GM23338 (cell line): ENCODE results near the gene PRR19. TPM values are rescaled to one million over a fixed set of nuclear protein-coding genes. Genes with fewer than 3 reads are reported as not detected.

Experiments used
- ATAC-seq: fragments of 200-7000 bp; cut with Tn5 transposase; 3 replicates; pipeline ENCODE4 v1.9.1; 2020
- DNase-seq: peaks from one replicate; pipeline ENCODE4 v3.0.0-alpha.2; 2015; ENCODE audit warnings: low spot score
- H2AFZ ChIP-seq: fragments of 200-600 bp; sonication (generic); 2 replicates; pipeline ENCODE4 v1.8.0; 2016; ENCODE audit warnings: antibody characterized with exemption, mild to moderate bottlenecking, moderate library complexity
- H3F3A ChIP-seq: fragments of 200-600 bp; sonication (generic); replicated peaks from 2 replicates; pipeline ENCODE4 v1.8.0; 2017; ENCODE audit warnings: antibody characterized with exemption, mixed run types, low read depth
- H3K27ac ChIP-seq: fragments of 200-600 bp; sonication (generic); 2 replicates; pipeline ENCODE4 v1.6.1; 2016; ENCODE audit warnings: low read depth
- H3K27me3 ChIP-seq: fragments of 200-600 bp; sonication (generic); 2 replicates; pipeline ENCODE4 v1.8.0; 2016; ENCODE audit warnings: mild to moderate bottlenecking, mixed run types, moderate library complexity; ENCODE audit not compliant: insufficient read depth
- H3K36me3 ChIP-seq: fragments of 200-600 bp; sonication (generic); 2 replicates; pipeline ENCODE4 v1.8.0; 2016; ENCODE audit warnings: mild to moderate bottlenecking; ENCODE audit not compliant: insufficient read depth
- H3K4me1 ChIP-seq: fragments of 200-600 bp; sonication (generic); 2 replicates; pipeline ENCODE4 v1.8.0; 2016; ENCODE audit warnings: mild to moderate bottlenecking, moderate library complexity; ENCODE audit not compliant: insufficient read depth
- H3K4me2 ChIP-seq: fragments of 200-600 bp; sonication (generic); 2 replicates; pipeline ENCODE4 v1.7.1; 2017; ENCODE audit warnings: mixed run types
- H3K4me3 ChIP-seq: fragments of 200-600 bp; sonication (generic); 2 replicates; pipeline ENCODE4 v1.6.1; 2016; ENCODE audit warnings: mixed run types
- H3K79me2 ChIP-seq: fragments of 200-600 bp; sonication (generic); replicated peaks from 2 replicates; pipeline ENCODE4 v1.8.0; 2017; ENCODE audit warnings: mild to moderate bottlenecking; ENCODE audit not compliant: insufficient read depth
- H3K9me2 ChIP-seq: fragments of 200-600 bp; sonication (generic); 2 replicates; pipeline ENCODE4 v1.8.0; 2017; ENCODE audit not compliant: insufficient read depth
- H4K20me1 ChIP-seq: fragments of 200-600 bp; sonication (generic); replicated peaks from 2 replicates; pipeline ENCODE4 v1.8.0; 2017; ENCODE audit warnings: mild to moderate bottlenecking; ENCODE audit not compliant: insufficient read depth
- H3K27ac Mint-ChIP-seq: 2 replicates; pipeline ENCODE4 v1.8.0; 2020; ENCODE audit warnings: inconsistent platforms, mild to moderate bottlenecking, moderate library complexity, mixed read lengths
- H3K27me3 Mint-ChIP-seq: 3 replicates; pipeline ENCODE4 v1.8.0; 2022; ENCODE audit warnings: low read depth, mild to moderate bottlenecking, moderate library complexity, mixed read lengths, inconsistent platforms; ENCODE audit not compliant: insufficient read depth, poor library complexity
- H3K36me3 Mint-ChIP-seq: 3 replicates; pipeline ENCODE4 v1.8.0; 2021; ENCODE audit warnings: low read depth, mild to moderate bottlenecking, inconsistent platforms, moderate library complexity, mixed read lengths
- H3K4me1 Mint-ChIP-seq: 3 replicates; pipeline ENCODE4 v1.8.0; 2020; ENCODE audit warnings: mild to moderate bottlenecking, inconsistent platforms, mixed read lengths
- H3K4me3 Mint-ChIP-seq: 3 replicates; pipeline ENCODE4 v1.8.0; 2021; ENCODE audit warnings: moderate library complexity, mild to moderate bottlenecking, inconsistent platforms, mixed read lengths
- H3K9me3 Mint-ChIP-seq: 3 replicates; pipeline ENCODE4 v1.8.0; 2020; ENCODE audit warnings: moderate library complexity, mild to moderate bottlenecking, inconsistent platforms, mixed read lengths
- CTCF ChIP-seq, 2 experiments: fragments of 200-600 bp in 1 of 2; sonication (generic) in 1 of 2; conservative IDR thresholded peaks; 2 replicates each; pipeline versions ENCODE4 v1.5.1 to v1.6.1; 2016 to 2017; ENCODE audit warnings: antibody characterized with exemption in 2 of 2, low read depth in 2 of 2, mild to moderate bottlenecking in 2 of 2, moderate library complexity in 1 of 2
- ETS1 ChIP-seq: IDR thresholded peaks from 2 replicates; pipeline ENCODE4 v1.6.1; 2016; ENCODE audit warnings: antibody characterized with exemption
- EZH2phosphoT487 ChIP-seq: fragments of 200-600 bp; sonication (generic); IDR thresholded peaks from one replicate; pipeline ENCODE4 v1.8.1; 2018; ENCODE audit warnings: antibody characterized with exemption; ENCODE audit not compliant: unreplicated experiment
- JUNB ChIP-seq: IDR thresholded peaks from one replicate; pipeline ENCODE4 v1.6.1; 2016; ENCODE audit warnings: antibody characterized with exemption; ENCODE audit not compliant: unreplicated experiment
- NANOG ChIP-seq: IDR thresholded peaks from 2 replicates; pipeline ENCODE4 v1.6.1; 2016; ENCODE audit warnings: antibody characterized with exemption, borderline replicate concordance
- POLR2AphosphoS5 ChIP-seq: IDR thresholded peaks from 2 replicates; pipeline ENCODE4 v1.6.1; 2016; ENCODE audit warnings: antibody characterized with exemption, low read depth
- REST ChIP-seq: IDR thresholded peaks from one replicate; pipeline ENCODE4 v1.6.1; 2018; ENCODE audit warnings: antibody characterized with exemption; ENCODE audit not compliant: unreplicated experiment
- STAT1 ChIP-seq: IDR thresholded peaks from one replicate; pipeline ENCODE4 v1.6.1; 2016; ENCODE audit warnings: antibody characterized with exemption; ENCODE audit not compliant: unreplicated experiment
- ZNF331 ChIP-seq: fragments of 250-450 bp; sonication (Bioruptor Pico); IDR thresholded peaks from 2 replicates; pipeline ENCODE4 v1.5.0; 2020; ENCODE audit warnings: low read depth, mild to moderate bottlenecking, moderate library complexity
- ZNF462 ChIP-seq: fragments of 250-450 bp; sonication (Bioruptor Pico); IDR thresholded peaks from 2 replicates; pipeline ENCODE4 v1.5.0; 2020; ENCODE audit warnings: mild to moderate bottlenecking, moderate library complexity
- polyA plus RNA-seq: library from polyadenylated mRNA; unstranded; fragments of >200 nt; fragmentation: Nextera tagmentation; extraction: Ambion mirVana; gene quantifications from 2 replicates; pipeline ENCODE4 v1.2.1, GENCODE V29; 2016
- total RNA-seq: library from RNA; depleted of rRNA; stranded (reverse); fragments of >200 nt; shearing (Covaris generic); gene quantifications from 2 replicates; pipeline ENCODE4 v1.2.3, GENCODE V29; 2014

Gene PRR19
- total and polyA plus RNA-seq, 2 experiments from 2014 or later, result 3.6 to 4.1 TPM

- TF ChIP-seq ZNF462 (no peak), STAT1 (no peak), JUNB (no peak), REST (no peak), ETS1 (no peak), CTCF (conservative IDR thresholded peaks at IDR 0.05; ENCODE audit: low read depth in 2 of 2) (no peak), ZNF331 (CRISPR knock-in tag) (no peak), POLR2AphosphoS5 (no peak), NANOG (no peak), EZH2phosphoT487 (no peak)
- Histone ChIP-seq H4K20me1 (peaks cover 6% of the 10 kb centered on the region), H3K27ac (no peak overlapping the region), H3K79me2 (no peaks in the 10 kb centered on the region), H3K4me2 (no peak overlapping the region), H3K4me1 (no peaks in the 10 kb centered on the region), H3K4me3 (no peak overlapping the region), H3K36me3 (no peaks in the 10 kb centered on the region), H3K9me2 (no peaks in the 10 kb centered on the region), H2AFZ (no peak overlapping the region), H3K27me3 (no peaks in the 10 kb centered on the region), H3F3A (no peaks in the 10 kb centered on the region)
- no peaks in the 10 kb centered on the region for H3K9me3 Mint-ChIP-seq
- no peak overlapping the region for H3K4me3 Mint-ChIP-seq
- ATAC-seq, result no peak
- H3K27me3 Mint-ChIP-seq, result peaks cover 1% of the 10 kb centered on the region
- H3K27ac Mint-ChIP-seq, result no peak overlapping the region
- no peak for DNase-seq
- peaks cover 3% of the 10 kb centered on the region; the same call in 2 of the 3 replicates for H3K4me1 Mint-ChIP-seq
- peaks cover 2% of the 10 kb centered on the region; the same call in 2 of the 3 replicates for H3K36me3 Mint-ChIP-seq
Observed at GRCh38 chr19:42335374-42335936, 33.5 kb downstream of the PRR19 start.
